Measurements from ENCODE around the gene ZNF516.

GRCh38 chr18:76442413-76443171 lies 52.5 kb downstream of the ZNF516 start:
- TF ChIP-seq CTCF (IDR thresholded peaks at IDR 0.05) (no peak), MAX (IDR thresholded peaks at IDR 0.05) (no peak)

All from A549 (cell line).